Activated T-cell treated with anti-CD3 and anti-CD28 coated beads for 4 hours (primary cell): Measurements from ENCODE around the gene TBX15.

Experiments used
- DNase-seq: peaks from one replicate; pipeline ENCODE4 v3.0.0-alpha.2; 2020

Gene TBX15

GRCh38 chr1:118984722-118985639, 3.2 kb downstream of the TBX15 start:
- DNase-seq, result no peak

DNA sequence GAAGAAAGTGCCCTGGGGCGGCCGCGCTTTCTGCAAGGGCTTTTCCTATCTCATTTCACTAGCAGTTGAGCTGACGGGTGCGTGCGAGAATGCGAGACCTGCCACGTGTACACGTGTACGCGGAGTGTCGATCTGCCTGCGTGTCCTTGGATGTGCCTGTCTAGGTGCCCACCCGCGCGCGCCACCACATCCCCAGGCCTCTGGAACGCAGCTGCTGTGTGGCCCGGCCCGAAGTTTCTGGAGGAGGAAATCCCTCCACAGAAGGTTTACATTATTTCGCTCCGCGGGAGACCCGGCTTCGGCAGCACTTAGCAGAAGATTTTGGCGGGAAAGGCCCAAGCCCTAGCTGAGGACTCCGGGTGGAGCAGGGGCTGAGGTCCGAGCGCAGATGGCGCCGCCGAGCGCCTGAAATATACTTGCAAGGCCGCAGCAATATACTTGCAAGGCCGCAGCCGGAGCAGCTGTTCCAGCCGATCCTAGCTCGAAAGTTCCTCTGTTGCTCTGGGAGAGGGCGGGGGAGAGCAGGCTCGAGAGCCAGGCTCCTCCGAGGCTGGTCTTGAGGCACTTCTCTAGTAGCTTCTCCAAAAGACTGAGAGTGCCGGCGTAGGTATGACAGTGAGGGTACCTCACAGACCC, 3.9 kb downstream of the TBX15 start:
- no peak for DNase-seq

GRCh38 chr1:118983558-118984041, 4.5 kb downstream of the TBX15 start:
- DNase-seq, result no peak

- no peak for DNase-seq
Measured at GRCh38 chr1:118982821-118983557, 5.2 kb downstream of the TBX15 start.

GRCh38 chr1:118982266-118982665, 5.9 kb downstream of the TBX15 start:
- DNase-seq, result no peak

GRCh38 chr1:118981436-118981835, 6.7 kb downstream of the TBX15 start:
- DNase-seq, result no peak

DNA sequence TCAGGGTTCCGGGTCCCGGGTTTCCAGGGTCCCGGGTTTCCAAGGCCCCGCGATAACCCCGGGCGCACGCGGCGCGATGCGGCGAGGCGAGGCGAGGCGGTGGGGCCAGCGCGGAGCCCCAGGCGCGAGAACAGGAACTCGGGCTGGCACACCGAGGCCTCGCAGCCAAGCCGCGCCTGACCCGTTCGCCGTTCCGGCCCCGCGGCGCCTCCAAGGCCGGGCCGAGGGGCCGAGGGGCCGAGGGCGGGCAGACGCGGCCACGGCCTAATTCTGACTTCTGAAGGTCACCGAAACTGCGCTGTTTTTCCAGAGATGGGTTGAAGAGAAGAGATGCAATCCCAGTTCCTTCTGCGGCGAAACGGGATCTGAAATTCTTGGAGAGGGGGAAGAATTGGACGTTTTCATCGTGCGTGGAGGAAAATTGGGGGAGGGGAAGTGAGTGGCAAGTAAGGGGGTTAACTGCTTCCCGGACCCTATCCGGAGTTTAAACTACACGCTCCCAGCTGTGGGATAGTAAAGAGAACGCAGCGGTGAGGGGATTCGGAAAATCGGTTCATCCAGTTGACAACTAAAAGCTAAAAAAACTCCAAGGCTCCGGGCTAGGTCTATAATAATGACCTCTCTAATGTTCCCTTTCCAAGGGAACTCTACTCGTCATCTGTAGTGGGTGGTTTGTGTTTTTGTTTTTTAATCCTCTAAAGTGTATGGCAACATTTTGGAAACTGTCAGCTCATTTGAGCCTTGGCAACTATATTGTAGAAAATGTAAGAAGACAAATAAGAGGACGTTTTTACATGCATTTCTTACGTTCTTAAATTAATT, 8.2 kb downstream of the TBX15 start:
- DNase-seq, result no peak

GRCh38 chr1:118978914-118979701, 9.0 kb downstream of the TBX15 start:
- no peak for DNase-seq

GRCh38 chr1:118977600-118977999, 10.5 kb downstream of the TBX15 start:
- no peak for DNase-seq

DNA sequence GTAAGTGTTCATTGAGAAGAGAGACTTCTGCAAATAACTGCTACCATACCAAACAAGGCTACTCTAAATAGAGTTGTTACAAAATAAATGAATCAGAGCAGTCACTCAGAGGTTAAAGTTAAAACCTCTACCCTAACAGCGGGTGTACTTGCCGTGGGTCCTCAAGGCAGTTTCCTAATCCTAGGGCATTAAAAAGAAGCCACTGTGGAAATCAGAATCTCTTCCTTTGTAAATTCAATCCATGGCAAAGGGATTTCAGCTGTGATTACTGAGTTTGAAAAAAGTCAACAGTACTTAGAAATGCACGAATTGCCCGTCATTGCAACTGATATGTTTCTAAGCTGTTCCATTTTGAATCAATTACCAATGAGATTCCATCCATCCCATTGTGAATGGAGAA, 13.5 kb downstream of the TBX15 start:
- DNase-seq, result no peak

DNA sequence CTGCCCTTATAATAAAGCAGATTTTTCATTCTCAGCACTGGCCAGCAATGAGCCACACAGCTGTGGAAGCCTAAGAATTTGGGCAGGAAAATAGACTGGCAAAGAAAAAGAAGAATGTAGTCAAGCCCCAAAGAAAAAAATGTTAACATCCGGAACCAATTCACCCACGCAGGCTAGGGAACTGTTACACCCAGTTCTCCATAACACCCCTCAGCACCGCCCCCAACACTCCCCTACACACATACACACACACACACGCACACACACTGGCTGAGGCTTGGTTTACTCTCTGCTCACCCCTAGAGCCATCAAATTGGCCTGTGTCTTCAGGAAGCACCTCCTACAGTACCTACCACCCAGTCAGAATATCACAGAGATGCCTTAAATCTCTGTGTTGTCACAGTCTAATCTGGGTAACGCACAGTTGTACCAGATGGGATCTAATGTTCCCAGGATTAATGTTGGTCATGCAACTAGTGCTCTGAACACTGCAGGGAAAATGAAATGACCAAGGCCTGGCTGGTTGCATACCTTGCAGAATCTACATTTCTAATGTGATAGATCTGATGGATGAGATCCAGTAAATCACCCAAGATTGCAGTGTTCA, 14.5 kb downstream of the TBX15 start:
- DNase-seq, result no peak

DNA sequence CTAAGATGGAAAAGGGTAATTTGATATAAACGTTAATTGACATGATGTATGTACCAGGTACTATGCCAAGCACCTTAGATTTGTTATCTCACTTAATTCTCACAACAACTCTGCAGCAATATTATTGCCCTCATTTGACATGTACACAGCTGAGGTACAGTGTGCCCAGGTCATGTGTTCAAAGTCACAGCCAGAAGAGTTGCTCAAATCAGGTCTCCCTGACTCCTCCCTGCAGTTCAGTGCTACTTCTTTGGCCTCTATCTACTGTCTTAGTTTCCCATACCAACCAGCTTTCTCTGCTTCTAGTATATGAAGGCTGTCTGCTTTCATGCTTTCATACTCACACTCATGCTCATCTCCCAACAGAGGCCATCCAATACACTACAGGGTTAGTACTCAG, 15.1 kb downstream of the TBX15 start:
- no peak for DNase-seq

GRCh38 chr1:118970451-118970850, 17.7 kb downstream of the TBX15 start:
- DNase-seq, result no peak

DNA sequence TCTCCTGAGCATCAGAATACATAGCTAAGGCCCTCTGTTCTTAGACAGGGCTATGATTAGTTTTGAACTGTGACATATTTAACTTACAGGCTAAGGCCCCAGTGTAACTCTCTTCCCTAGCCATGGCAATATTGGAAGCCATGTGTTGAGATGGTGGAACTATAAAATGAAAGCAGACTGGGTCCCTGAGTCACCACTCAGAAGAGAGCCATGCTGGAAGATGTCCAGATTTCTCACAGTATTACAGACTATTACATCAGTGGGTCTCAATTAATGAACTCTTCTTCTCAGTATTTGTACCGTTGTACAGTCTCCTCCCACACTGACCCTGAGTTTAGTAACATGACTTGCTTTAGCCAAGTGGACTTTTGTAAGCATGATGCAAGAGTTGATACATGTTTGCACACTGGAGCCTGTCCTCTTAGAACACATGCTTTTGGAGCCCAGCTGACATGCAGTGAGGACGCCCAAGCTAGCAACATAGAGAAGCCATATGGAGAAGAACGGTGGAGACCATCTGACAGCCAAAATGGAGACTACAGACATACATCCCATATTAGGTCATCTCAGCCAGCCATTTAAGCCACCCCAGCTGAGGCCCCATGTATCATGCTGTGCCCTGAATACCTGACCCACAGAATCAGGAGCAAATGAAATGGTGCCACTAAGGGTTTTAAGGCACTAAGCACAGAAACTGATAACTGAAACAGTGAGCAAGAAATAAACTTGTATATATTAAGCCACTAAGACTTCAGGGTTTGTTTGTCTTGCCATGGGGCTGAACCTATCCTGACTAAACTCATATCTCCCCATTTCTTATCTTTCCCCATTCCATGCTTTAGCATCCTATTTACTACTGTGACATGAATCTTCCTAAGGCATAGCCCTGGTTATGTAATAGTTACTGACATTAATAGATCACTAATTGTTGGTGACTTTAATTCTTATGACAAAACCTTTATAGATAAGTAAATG, 24.4 kb downstream of the TBX15 start:
- no peak for DNase-seq

GRCh38 chr1:118963138-118963455, 25.0 kb downstream of the TBX15 start:
- no peak for DNase-seq

GRCh38 chr1:118961156-118961555, 27.0 kb downstream of the TBX15 start:
- no peak for DNase-seq

GRCh38 chr1:118960567-118961136, 27.5 kb downstream of the TBX15 start:
- DNase-seq, result no peak

DNA sequence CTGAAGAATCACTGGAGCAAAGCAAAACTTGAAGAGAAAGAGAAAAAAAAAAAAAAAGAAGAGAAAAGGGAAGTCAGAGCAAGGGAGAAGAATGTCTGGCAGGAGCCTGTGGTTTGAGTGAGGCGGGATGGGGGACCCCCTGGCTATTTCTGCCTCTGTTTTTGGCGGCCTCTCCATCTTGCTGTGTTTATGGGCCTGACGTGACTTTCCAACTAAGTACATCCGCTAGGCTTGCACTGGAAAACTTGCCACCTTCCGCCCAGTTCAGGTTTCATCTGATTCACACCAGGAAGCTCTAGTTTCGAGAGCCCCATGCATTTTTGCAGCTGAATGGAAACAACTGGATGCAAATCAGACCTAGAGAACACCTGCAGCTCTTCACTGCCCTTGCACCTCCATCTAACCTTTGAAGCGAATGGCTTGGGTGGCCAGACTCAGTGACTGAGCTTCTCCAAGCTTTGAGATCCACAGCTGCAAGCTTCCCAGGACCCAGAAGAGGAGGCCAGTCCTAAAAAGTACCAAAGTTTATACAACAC, 28.0 kb downstream of the TBX15 start:
- DNase-seq, result no peak

DNA sequence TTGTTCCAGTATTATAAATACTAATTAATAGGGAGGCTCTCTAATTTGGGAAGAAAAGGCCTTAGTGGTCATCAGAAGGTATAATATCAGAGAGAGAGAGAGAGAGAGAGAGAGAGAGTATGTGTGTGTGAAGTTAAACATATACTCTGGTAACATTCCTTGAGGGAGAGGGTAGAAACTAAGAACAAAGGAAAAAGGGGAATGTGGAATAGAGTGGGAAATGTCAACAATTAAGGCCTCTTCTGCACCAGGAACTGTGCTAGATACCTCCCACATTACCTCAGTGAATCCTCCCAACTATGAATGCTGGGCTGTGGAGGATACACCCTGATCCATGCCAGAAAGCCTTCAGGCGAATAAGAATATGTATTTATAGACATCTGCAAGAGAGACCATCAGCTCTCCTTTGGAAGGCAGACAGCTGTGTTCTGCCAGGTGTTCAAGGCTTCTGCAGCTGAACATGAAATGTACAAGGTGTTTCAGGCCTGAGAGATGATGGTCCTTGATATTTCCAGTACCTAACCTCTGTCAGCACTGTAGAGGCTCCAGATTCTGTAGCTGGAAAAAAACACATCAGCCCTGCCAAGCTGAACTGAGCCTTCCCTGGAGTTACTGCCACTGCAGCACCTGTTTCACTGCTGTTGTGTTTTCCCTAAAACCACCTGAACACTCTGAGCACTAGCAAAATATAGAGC, 29.1 kb downstream of the TBX15 start:
- DNase-seq, result no peak
